Measurements from ENCODE around the gene DCAF11. TPM values are rescaled to one million over a fixed set of nuclear protein-coding genes. Genes with fewer than 3 reads are reported as not detected.

DCAF11 gene
- polyA plus RNA-seq, 6 donors from 2014 or later, result 65.8 to 106 (median 78.5) TPM

GRCh38 chr14:24136684-24137528 is 22.3 kb downstream of the DCAF11 start:
- Mint-ChIP-seq H3K36me3 (peaks cover 0 to 9% of the 10 kb centered on the region in 2 donors), H3K27me3 (no peaks in the 10 kb centered on the region), H3K9me3 (no peaks in the 10 kb centered on the region), H3K4me3 (peak overlapping the region; percentile 87 to 99 (median 92)), H3K27ac (peak overlapping the region; percentile 96 to 98 (median 98)), H3K4me1 (peaks cover 44 to 63% (median 54%) of the 10 kb centered on the region in 3 donors)
- ATAC-seq (ENCODE audit: low read depth in 2 of 2), result no peak
- no peak for DNase-seq

GRCh38 chr14:24137529-24138395 is 23.2 kb downstream of the DCAF11 start:
- no peaks in the 10 kb centered on the region for H3K27me3 Mint-ChIP-seq
- no peaks in the 10 kb centered on the region for H3K9me3 Mint-ChIP-seq
- no peak for ATAC-seq (ENCODE audit: low read depth in 2 of 2)
- peak overlapping the region in 4 of 6 donors; percentile 77 to 98 (median 98) for H3K27ac Mint-ChIP-seq
- peaks cover 40 to 64% (median 52%) of the 10 kb centered on the region in 3 donors for H3K4me1 Mint-ChIP-seq
- H3K4me3 Mint-ChIP-seq, result peak overlapping the region; percentile 80 to 99 (median 91)
- no peak for DNase-seq
- H3K36me3 Mint-ChIP-seq, result peaks cover 0 to 9% of the 10 kb centered on the region in 2 donors

GRCh38 chr14:24138396-24139271 is 24.1 kb downstream of the DCAF11 start:
- Mint-ChIP-seq H3K9me3 (no peaks in the 10 kb centered on the region), H3K4me1 (peaks cover 41 to 69% (median 50%) of the 10 kb centered on the region in 3 donors), H3K27ac (peak overlapping the region in 4 of 6 donors; percentile 67 to 88 (median 85)), H3K4me3 (peak overlapping the region in 7 of 8 donors; percentile 29 to 99 (median 71)), H3K36me3 (peaks cover 0 to 9% of the 10 kb centered on the region in 2 donors), H3K27me3 (no peaks in the 10 kb centered on the region)
- no peak for ATAC-seq (ENCODE audit: low read depth in 2 of 2)
- no peak for DNase-seq

- DNase-seq (no peak), ATAC-seq (ENCODE audit: low read depth in 2 of 2) (no peak)
- Mint-ChIP-seq H3K27me3 (no peaks in the 10 kb centered on the region), H3K36me3 (peaks cover 6 to 13% of the 10 kb centered on the region in 2 donors), H3K4me1 (peaks cover 46 to 73% (median 54%) of the 10 kb centered on the region in 3 donors), H3K9me3 (no peaks in the 10 kb centered on the region), H3K27ac (peak overlapping the region in 3 of 6 donors; percentile 20 to 85 (median 67)), H3K4me3 (peak overlapping the region in 7 of 8 donors; percentile 4 to 99 (median 61))
These were observed 24.8 kb downstream of the DCAF11 start for GRCh38 chr14:24139272-24139934.

- Mint-ChIP-seq H3K27ac (peak within 1 kb of the TSS; percentile 57 to 96 (median 87)), H3K4me3 (peak within 1 kb of the TSS; percentile 80 to 99 (median 93)), H3K36me3 (peaks cover 8 to 16% of the 10 kb centered on the region in 2 donors), H3K9me3 (no peaks in the 10 kb centered on the region), H3K4me1 (peaks cover 51 to 80% (median 60%) of the 10 kb centered on the region in 3 donors), H3K27me3 (no peaks in the 10 kb centered on the region)
- DNase-seq, result peak; percentile 99
- ATAC-seq (ENCODE audit: low read depth in 2 of 2), result peak; percentile 86 to 89
These were observed 26.7 kb downstream of the DCAF11 start, which contains the start of gene EMC9 for GRCh38 chr14:24141097-24141880. TSS of gene EMC9 (minus strand) at chr14:24141591. CDS start at chr14:24141304, 287 bp downstream.

- DNase-seq (no peak), ATAC-seq (ENCODE audit: low read depth in 2 of 2) (no peak)
- Mint-ChIP-seq H3K4me3 (peak overlapping the region in 4 of 8 donors; percentile 12 to 99 (median 62)), H3K4me1 (peaks cover 52 to 69% (median 52%) of the 10 kb centered on the region in 3 donors), H3K27me3 (no peaks in the 10 kb centered on the region), H3K36me3 (peaks cover 8 to 12% of the 10 kb centered on the region in 2 donors), H3K27ac (peak overlapping the region in 1 of 6 donors; percentile 49), H3K9me3 (no peaks in the 10 kb centered on the region)
These were observed 28.9 kb downstream of the DCAF11 start for GRCh38 chr14:24143511-24143910.

- Mint-ChIP-seq H3K4me3 (peak overlapping the region in 7 of 8 donors; percentile 12 to 99 (median 43)), H3K36me3 (peaks cover 7 to 8% of the 10 kb centered on the region in 2 donors), H3K4me1 (peaks cover 50 to 69% (median 53%) of the 10 kb centered on the region in 3 donors), H3K27me3 (no peaks in the 10 kb centered on the region), H3K27ac (peak overlapping the region in 3 of 6 donors; percentile 2 to 86 (median 73)), H3K9me3 (no peaks in the 10 kb centered on the region)
- DNase-seq (no peak), ATAC-seq (ENCODE audit: low read depth in 2 of 2) (no peak)
These were observed 29.9 kb downstream of the DCAF11 start for GRCh38 chr14:24144451-24144850.

- H3K4me1 Mint-ChIP-seq, result peaks cover 48 to 66% (median 55%) of the 10 kb centered on the region in 3 donors
- no peaks in the 10 kb centered on the region for H3K27me3 Mint-ChIP-seq
- H3K9me3 Mint-ChIP-seq, result no peaks in the 10 kb centered on the region
- H3K4me3 Mint-ChIP-seq, result peak overlapping the region in 6 of 8 donors; percentile 89 to 100 (median 99)
- DNase-seq (no peak), ATAC-seq (ENCODE audit: low read depth in 2 of 2) (no peak)
- H3K27ac Mint-ChIP-seq, result peak overlapping the region in 2 of 6 donors; percentile 55 to 86
- H3K36me3 Mint-ChIP-seq, result peaks cover 7 to 8% of the 10 kb centered on the region in 2 donors
These were observed 30.6 kb downstream of the DCAF11 start for GRCh38 chr14:24145219-24145618.

GRCh38 chr14:24145690-24146452 is 31.3 kb downstream of the DCAF11 start:
- H3K4me3 Mint-ChIP-seq, result peak overlapping the region; percentile 89 to 100 (median 99)
- H3K27me3 Mint-ChIP-seq, result no peaks in the 10 kb centered on the region
- peaks cover 48 to 63% (median 56%) of the 10 kb centered on the region in 3 donors for H3K4me1 Mint-ChIP-seq
- H3K27ac Mint-ChIP-seq, result peak overlapping the region; percentile 86 to 99 (median 96)
- H3K36me3 Mint-ChIP-seq, result peaks cover 7 to 14% of the 10 kb centered on the region in 2 donors
- no peaks in the 10 kb centered on the region for H3K9me3 Mint-ChIP-seq
- ATAC-seq (ENCODE audit: low read depth in 2 of 2) (no peak), DNase-seq (no peak)

- H3K9me3 Mint-ChIP-seq, result no peaks in the 10 kb centered on the region
- peaks cover 46 to 65% (median 57%) of the 10 kb centered on the region in 3 donors for H3K4me1 Mint-ChIP-seq
- DNase-seq, result peak; percentile 91
- H3K27ac Mint-ChIP-seq, result peak within 1 kb of the TSS; percentile 86 to 99 (median 96)
- no peaks in the 10 kb centered on the region for H3K27me3 Mint-ChIP-seq
- H3K36me3 Mint-ChIP-seq, result peaks cover 7 to 15% of the 10 kb centered on the region in 2 donors
- peak within 1 kb of the TSS; percentile 89 to 100 (median 99) for H3K4me3 Mint-ChIP-seq
- peak; percentile 60 for ATAC-seq (ENCODE audit: low read depth in 2 of 2)
These were observed 31.9 kb downstream of the DCAF11 start, which contains the start of gene PSME2 for GRCh38 chr14:24146453-24146977. TSS of gene PSME2 (minus strand) at chr14:24146610. CDS start at chr14:24146581, 29 bp downstream.

Data from naive B cell (primary cell).